SJSA1 (cell line): Measurements from ENCODE around the gene SLC12A2. TPM values are rescaled to one million over a fixed set of nuclear protein-coding genes. Genes with fewer than 3 reads are reported as not detected.

Experiments used
- DNase-seq, 2 experiments: peaks; one replicate each; pipeline ENCODE4 v3.0.0-alpha.2; 2015 to 2020; ENCODE audit warnings: low spot score in 2 of 2, low read depth in 1 of 2
- H3K27ac ChIP-seq: fragments of 250-450 bp; sonication (Bioruptor Pico); 2 replicates; pipeline ENCODE4 v1.5.1; 2020; ENCODE audit warnings: mild to moderate bottlenecking, moderate library complexity
- H3K27me3 ChIP-seq: fragments of 250-450 bp; sonication (Bioruptor Pico); replicated peaks from 2 replicates; pipeline ENCODE4 v1.5.1; 2020; ENCODE audit warnings: mild to moderate bottlenecking, moderate library complexity
- H3K36me3 ChIP-seq: fragments of 250-450 bp; sonication (Bioruptor Pico); 2 replicates; pipeline ENCODE4 v1.5.1; 2020; ENCODE audit warnings: mild to moderate bottlenecking
- H3K4me1 ChIP-seq: fragments of 250-450 bp; sonication (Bioruptor Pico); replicated peaks from 2 replicates; pipeline ENCODE4 v1.6.1; 2021; ENCODE audit warnings: mild to moderate bottlenecking
- H3K4me3 ChIP-seq: fragments of 250-450 bp; sonication (Bioruptor Pico); 2 replicates; pipeline ENCODE4 v1.5.1; 2020; ENCODE audit warnings: mild to moderate bottlenecking
- H3K9me3 ChIP-seq: fragments of 250-450 bp; sonication (Bioruptor Pico); replicated peaks from 2 replicates; pipeline ENCODE4 v1.5.1; 2020; ENCODE audit warnings: mild to moderate bottlenecking
- total RNA-seq: library from RNA; depleted of rRNA; stranded (reverse); fragments of >200 nt; shearing (Covaris generic); gene quantifications from 2 replicates; pipeline ENCODE4 v1.2.3, GENCODE V29; 2014; rRNA removed

Gene SLC12A2
- total RNA-seq, result 79.5 and 91.4 TPM in 2 replicates

DNA sequence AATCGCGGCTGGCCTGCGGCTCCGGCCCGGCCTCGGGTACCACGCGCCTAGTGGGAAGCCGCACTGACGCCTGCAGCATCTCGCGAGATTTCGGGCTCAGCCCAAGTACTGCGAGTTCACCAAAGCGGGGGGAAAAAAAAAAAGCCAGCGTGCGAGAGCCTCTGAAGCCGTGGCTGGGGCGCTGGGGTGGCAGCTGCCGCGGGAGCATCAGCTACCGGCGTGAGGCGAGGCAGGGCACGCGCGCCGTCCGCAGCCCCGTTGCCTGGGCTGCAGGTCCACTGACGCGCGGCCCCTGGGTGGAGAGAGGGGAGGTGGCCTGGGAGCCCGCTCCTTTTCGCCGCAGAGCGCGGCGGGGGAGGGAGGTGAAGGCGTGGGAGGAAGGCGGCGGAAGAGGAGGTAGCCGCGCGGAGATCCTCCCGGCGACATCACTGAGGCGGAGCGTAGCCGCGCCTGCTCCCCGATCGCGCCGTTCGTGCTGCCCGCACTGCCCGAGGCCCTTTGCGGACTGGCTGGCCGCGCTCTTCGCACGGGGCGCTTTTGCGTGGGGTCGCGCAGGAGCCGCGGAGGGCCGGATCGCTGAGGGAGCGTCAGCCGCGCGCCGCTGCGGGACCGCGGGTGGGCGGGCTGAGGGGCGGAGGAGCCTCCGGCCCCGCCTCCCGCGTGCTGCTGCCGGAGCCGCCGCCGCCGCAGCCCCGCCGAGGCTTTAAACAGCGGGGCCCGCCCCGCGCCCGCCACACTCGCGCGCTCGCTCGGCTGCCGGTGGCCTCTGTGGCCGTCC, at the start of gene SLC12A2:
Gene SLC12A2, plus strand, starts transcription at position 734 of the 778 bp plus-strand sequence. CDS start 189 bp downstream, outside the sequence.
- DNase-seq, result peak; percentile 98 to 99

DNA sequence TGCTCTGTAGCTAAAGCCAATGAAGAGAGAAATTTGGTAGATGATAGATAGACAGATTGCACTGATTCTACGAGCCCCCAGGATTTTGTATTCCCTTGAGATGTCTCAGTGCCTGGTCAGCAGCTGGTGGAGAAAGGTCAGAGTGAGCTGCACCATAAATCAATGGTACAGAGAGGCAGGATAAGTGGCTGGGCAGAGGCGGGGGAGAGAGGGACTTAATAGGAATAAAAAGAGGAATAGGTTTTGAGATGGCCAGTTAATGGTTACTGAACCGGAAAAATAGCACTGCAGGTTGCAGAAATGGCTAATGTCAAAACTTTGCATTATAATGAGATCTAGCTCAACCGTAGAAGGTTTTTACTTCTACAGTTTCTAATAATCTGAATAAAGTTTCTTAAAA, 47.9 kb upstream of the SLC12A2 start:
- H3K27me3 ChIP-seq, result no peaks in the 10 kb centered on the region
- peaks cover 17% of the 10 kb centered on the region for H3K4me1 ChIP-seq
- no peak overlapping the region for H3K4me3 ChIP-seq
- no peaks in the 10 kb centered on the region for H3K9me3 ChIP-seq
- H3K27ac ChIP-seq, result no peak overlapping the region
- DNase-seq, result no peak
- peaks cover 6% of the 10 kb centered on the region; the same call in 1 of the 2 replicates for H3K36me3 ChIP-seq

More for the DNA sequence above, at the start of gene SLC12A2:
- no peaks in the 10 kb centered on the region for H3K27me3 ChIP-seq
- H3K4me1 ChIP-seq, result peaks cover 53% of the 10 kb centered on the region
- peaks cover 47% of the 10 kb centered on the region for H3K36me3 ChIP-seq
- H3K9me3 ChIP-seq, result peaks cover 9% of the 10 kb centered on the region; the same call in 1 of the 2 replicates
- peak within 1 kb of the TSS; percentile 87 for H3K27ac ChIP-seq
- H3K4me3 ChIP-seq, result peak within 1 kb of the TSS; percentile 99

DNA sequence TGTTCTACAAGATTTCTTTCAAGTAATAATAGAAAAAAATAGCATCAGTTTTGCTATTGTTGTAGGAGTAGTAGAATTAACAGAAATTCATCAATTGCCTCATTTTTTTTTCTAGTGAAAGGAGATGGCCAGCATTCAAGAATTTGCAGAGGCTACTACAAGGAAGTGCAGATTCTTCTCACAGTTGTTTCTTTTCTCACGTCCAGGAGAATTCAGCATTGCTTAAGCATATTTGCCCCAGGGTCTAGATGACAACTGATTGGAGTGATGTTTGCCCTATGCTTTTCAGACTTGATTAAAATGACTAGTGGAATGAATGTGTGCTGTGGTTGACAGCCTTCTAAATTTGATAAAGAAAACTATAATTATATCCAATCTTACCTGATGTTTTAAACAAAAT, 46.6 kb upstream of the SLC12A2 start:
- Histone ChIP-seq H3K9me3 (no peaks in the 10 kb centered on the region), H3K4me3 (no peak overlapping the region), H3K27ac (no peak overlapping the region), H3K4me1 (peaks cover 17% of the 10 kb centered on the region), H3K27me3 (no peaks in the 10 kb centered on the region), H3K36me3 (peaks cover 6% of the 10 kb centered on the region; the same call in 1 of the 2 replicates)
- no peak for DNase-seq

DNA sequence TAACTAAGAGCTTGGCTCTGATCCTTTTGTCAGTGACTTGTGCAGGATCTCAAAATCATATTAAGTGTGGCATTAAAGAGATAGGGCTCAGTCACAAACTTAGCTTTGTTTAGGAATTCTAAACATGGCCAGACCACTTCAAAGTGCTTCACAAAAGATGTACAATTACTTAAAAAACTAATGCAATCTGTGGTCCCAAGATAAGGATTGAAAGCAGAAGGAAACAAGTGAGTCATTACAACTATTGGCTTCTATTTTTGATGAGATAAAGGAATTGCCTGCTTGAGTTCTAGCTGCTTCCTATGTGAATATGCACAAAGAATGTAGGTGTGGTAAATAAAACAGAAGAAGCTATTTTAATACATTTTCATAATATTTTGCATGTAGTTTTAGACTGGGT, 44.9 kb upstream of the SLC12A2 start:
- peaks cover 17% of the 10 kb centered on the region for H3K4me1 ChIP-seq
- DNase-seq, result peak in 1 of 2 experiments; percentile 51
- H3K9me3 ChIP-seq, result no peaks in the 10 kb centered on the region
- H3K36me3 ChIP-seq, result peaks cover 6% of the 10 kb centered on the region; the same call in 1 of the 2 replicates
- H3K4me3 ChIP-seq, result no peak overlapping the region
- H3K27ac ChIP-seq, result peak overlapping the region; percentile 50; the same call in 1 of the 2 replicates
- no peaks in the 10 kb centered on the region for H3K27me3 ChIP-seq

DNA sequence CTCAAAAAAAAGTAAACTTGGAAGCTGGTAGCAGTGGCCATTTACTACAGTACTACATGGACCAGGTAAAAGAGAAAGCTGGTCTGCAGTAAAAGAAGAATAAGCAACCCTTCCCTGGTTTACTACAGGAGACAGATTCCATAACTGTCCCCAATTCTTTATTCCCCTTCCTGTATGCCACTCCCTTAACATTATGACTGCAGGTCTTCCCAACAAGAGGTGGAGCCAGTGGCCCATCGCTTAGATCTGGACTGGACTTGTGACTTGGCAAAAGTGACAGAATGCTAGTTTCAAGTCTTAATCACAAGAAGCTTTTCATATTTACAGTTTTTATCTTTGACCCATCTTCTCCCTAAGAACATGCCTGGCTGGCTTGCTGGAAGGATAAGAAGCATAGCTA, 42.6 kb upstream of the SLC12A2 start:
- no peaks in the 10 kb centered on the region; the same call in 1 of the 2 replicates for H3K36me3 ChIP-seq
- no peaks in the 10 kb centered on the region for H3K9me3 ChIP-seq
- no peak overlapping the region for H3K27ac ChIP-seq
- H3K4me3 ChIP-seq, result no peak overlapping the region
- DNase-seq, result no peak
- H3K27me3 ChIP-seq, result no peaks in the 10 kb centered on the region
- H3K4me1 ChIP-seq, result peaks cover 17% of the 10 kb centered on the region

DNA sequence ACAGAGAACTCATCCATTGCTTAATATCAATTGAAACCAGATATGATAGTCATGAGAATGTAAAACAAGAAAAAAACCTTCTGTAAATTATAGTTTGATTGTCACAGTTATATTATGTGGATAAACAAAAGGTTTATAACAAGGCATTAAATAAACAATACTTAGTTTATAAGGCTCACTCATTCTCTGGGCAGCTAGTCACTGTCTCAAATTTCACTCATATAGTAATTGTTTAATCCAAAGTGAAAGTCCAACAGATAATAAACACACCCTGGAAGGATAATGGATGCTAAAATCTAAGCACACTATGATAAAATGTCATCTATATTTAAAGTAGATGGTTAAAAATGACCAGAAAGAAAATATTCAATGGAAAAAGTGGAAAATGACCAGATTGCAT, 30.8 kb upstream of the SLC12A2 start:
- H3K27me3 ChIP-seq, result no peaks in the 10 kb centered on the region
- DNase-seq, result peak in 1 of 2 experiments; percentile 22

DNA sequence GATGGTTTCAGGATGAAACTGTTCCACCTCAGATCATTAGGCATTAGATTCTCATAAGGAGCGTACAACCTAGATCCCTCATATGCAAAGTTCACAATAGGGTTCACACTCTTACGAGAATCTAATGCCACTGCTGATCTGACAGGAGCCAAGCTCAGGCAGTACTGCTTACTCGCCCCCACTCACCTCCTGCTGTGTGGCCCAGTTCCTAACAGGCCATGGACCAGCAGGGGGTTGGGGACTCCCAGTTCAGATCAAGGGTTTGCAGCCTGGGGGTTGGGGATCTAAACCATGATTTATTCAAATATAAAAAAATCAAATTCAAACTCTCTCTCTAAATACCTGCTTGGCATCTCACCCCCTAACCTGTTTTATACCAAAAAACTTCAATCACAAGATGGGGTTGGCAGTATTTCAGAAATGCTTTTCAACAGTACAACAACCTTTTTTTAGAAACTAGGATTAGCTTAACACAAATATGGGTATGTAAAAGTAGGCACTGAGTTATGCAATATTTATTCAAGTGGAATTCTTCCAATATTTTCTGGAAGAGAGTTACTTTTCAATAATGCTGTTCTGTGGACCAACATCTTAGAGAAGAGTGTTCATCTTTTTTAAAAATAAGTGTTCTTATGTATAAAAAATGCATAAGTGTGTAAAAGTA, 30.1 kb upstream of the SLC12A2 start:
- Histone ChIP-seq H3K36me3 (peaks cover 8% of the 10 kb centered on the region; the same call in 1 of the 2 replicates), H3K27me3 (no peaks in the 10 kb centered on the region), H3K9me3 (no peaks in the 10 kb centered on the region), H3K4me3 (no peak overlapping the region), H3K27ac (no peak overlapping the region), H3K4me1 (peaks cover 10% of the 10 kb centered on the region)
- no peak for DNase-seq

More for the DNA sequence above, 30.8 kb upstream of the SLC12A2 start:
- Histone ChIP-seq H3K4me3 (no peak overlapping the region), H3K27ac (no peak overlapping the region), H3K36me3 (peaks cover 6% of the 10 kb centered on the region; the same call in 1 of the 2 replicates), H3K4me1 (peaks cover 10% of the 10 kb centered on the region), H3K9me3 (no peaks in the 10 kb centered on the region)

DNA sequence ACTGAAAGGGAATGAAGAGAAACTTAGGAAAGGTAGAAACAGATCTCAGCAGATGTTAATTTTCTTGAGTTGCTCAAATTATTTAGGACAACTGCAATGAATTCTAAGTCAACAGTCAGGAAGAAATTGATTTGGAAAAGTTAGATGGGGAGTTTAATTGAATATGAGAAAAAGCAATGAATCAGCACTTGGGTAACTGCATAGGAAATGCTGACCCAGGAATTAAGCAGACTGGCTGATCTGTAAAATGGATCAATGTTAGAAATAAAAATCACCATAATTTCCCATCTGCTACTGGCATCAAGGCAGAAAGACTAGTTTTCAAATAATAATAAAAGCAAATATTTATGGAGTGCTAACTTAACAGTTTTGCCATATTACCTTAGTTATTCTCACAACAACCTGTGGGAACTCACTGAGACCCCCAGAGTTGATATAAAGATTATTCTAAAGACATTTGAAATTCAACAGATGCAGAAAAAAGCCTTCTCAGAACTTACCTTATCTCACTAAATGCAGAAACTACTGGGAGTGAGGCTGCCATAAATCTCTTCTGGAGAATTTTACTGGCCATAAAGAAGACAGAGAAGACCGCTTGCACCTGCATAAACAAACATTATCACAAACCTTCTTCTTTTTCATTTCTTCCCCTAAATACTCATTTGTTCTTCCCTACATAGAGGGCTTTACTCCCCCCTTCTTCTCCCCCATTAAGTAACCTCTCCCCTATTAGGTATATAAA, 22.8 kb upstream of the SLC12A2 start:
- H3K4me1 ChIP-seq, result peaks cover 23% of the 10 kb centered on the region
- H3K4me3 ChIP-seq, result no peak overlapping the region
- H3K27ac ChIP-seq, result no peak overlapping the region
- H3K9me3 ChIP-seq, result no peaks in the 10 kb centered on the region
- DNase-seq, result no peak
- H3K27me3 ChIP-seq, result no peaks in the 10 kb centered on the region
- H3K36me3 ChIP-seq, result peaks cover 35% of the 10 kb centered on the region

DNA sequence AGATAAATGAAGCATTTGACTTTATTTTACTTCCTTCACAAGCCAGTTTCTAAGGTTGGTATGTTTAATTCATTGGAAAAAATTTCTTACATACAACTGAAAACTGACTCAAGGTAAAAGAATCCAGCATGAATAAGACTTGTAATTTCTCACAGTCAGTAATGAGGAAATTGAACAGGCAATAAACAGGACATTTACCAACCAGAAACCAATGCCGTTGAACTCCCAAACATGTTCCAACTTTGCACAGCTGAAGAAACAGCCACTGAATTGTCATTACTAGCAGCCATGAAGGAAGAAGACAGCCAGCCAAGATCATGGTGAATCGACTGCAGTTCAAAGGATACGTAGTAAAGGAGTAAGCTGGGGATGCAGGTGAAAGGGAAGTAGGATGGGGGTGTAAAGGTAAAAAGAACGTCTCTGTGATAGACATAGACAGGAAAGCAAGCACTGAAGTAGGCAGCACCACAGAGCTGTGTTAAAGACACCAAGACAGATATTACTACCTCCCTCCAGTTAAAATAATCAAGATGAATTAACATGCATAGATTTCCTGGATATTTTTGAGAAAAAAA, 21.3 kb upstream of the SLC12A2 start:
- Histone ChIP-seq H3K9me3 (no peaks in the 10 kb centered on the region), H3K27ac (peak overlapping the region; percentile 83), H3K4me3 (no peak overlapping the region), H3K36me3 (peaks cover 35% of the 10 kb centered on the region), H3K27me3 (no peaks in the 10 kb centered on the region), H3K4me1 (peaks cover 23% of the 10 kb centered on the region)
- DNase-seq, result peak in 1 of 2 experiments; percentile 68

DNA sequence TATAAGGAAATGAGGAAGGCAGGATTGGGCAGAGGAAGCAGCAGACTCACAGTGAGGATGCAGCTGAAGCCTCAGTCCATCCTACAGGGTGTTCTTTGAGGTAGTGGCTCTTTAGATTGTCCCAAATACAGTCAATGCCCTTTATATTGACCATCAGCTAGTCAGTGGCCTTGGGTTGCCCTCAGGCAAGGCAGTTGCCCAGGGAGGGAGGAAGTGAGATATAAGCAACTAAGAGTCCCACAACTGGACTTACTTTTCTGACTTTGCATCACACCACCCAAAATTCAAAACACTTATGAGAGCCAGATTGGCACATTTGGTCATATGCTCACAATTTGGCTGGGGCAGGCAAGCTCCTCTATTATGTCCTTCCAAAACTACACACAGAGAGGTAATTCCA, 9.4 kb upstream of the SLC12A2 start:
- H3K27ac ChIP-seq, result no peak overlapping the region
- H3K4me1 ChIP-seq, result peaks cover 6% of the 10 kb centered on the region; the same call in 1 of the 2 replicates
- H3K4me3 ChIP-seq, result no peak overlapping the region
- H3K36me3 ChIP-seq, result peaks cover 14% of the 10 kb centered on the region
- no peak for DNase-seq
- no peaks in the 10 kb centered on the region for H3K9me3 ChIP-seq
- H3K27me3 ChIP-seq, result no peaks in the 10 kb centered on the region

DNA sequence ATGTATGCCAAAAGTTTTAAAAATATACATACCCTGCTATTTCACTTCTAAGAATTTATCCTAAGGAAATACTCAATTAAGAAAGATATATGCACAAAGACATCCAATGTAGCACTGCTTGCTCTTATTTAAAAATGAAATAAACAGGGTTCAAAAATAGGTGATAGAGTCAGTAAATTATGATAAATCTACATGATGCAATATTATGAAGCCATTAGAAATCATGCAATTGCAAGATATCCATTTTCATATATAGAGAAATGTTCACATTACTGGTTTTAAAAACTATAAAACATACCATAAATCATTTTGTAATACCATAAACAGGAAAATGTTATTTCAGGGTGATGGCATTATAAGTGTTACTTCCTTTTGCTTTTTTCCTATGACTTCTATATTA, 8.6 kb upstream of the SLC12A2 start:
- H3K4me3 ChIP-seq, result no peak overlapping the region
- H3K4me1 ChIP-seq, result peaks cover 7% of the 10 kb centered on the region; the same call in 1 of the 2 replicates
- H3K36me3 ChIP-seq, result peaks cover 20% of the 10 kb centered on the region
- H3K27ac ChIP-seq, result no peak overlapping the region
- no peaks in the 10 kb centered on the region for H3K27me3 ChIP-seq
- DNase-seq, result no peak
- H3K9me3 ChIP-seq, result no peaks in the 10 kb centered on the region

DNA sequence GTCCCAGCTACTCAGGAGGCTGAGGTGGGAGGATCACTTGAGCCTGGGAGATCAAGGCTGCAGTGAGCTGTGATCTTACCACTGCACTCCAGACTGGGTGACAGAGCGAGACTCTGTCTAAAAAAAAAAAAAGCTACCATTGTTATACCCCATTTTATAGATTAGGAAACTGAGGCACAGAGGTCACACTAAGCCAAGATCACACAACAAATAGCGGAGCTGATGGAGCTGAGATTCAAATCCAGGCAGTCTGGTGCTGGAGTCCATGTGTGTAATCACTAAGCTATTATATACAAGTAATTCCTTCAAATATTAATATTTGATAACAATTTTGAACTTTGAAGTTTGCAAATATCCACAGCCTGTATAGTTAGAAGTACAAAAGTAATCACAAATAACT, 6.0 kb upstream of the SLC12A2 start:
- DNase-seq, result no peak
- H3K36me3 ChIP-seq, result peaks cover 30% of the 10 kb centered on the region

More for the DNA sequence above, 6.0 kb upstream of the SLC12A2 start:
- no peaks in the 10 kb centered on the region for H3K9me3 ChIP-seq
- no peak overlapping the region for H3K4me3 ChIP-seq
- H3K4me1 ChIP-seq, result peaks cover 26% of the 10 kb centered on the region
- no peak overlapping the region for H3K27ac ChIP-seq
- no peaks in the 10 kb centered on the region for H3K27me3 ChIP-seq
